GM10847 (cell line): ENCODE data around the gene ERBB4.

Source experiments
- POLR2A ChIP-seq: IDR thresholded peaks from 2 replicates; pipeline ENCODE4 v1.6.1; 2011; ENCODE audit not compliant: insufficient read length; ENCODE audit errors: extremely low read depth

Gene ERBB4

DNA sequence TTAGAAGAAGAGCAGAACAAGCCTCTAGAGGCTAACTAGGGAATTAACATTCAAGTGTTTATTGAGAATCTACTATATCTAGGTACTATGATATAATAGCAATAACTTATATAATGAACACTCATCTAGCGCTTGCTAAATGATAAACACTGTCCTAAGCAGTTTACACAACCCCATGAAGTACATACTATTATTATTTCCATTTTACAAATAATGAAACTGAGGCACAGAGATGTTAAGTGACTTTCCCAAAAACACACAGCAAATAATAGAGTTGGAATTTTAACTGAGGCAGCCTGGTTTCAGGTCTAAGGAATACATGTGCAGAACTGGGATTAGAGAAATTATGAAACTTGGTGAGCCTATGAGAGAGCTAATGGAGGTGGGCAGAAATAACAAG, 1088.8 kb downstream of the ERBB4 start:
- TF ChIP-seq POLR2A = no peak

DNA sequence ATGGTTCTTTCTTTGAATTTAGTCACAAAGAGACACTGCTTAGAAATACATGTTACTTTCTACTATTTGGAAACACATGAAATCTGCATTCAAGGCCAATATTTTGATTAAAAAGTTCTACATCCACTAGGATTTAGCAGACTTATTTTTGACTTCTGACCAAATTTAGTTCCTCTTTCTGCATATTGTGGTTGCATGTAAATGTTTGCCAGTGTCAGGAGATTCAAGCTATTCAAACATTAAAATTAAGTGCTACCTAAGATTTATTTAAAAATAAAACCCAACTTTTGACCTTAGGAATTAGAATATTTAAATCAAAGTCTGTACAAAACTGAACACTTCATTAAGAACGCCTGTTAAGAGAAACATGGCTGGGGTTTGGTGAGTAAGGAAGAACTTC, 1091.1 kb downstream of the ERBB4 start:
- no peak for TF ChIP-seq POLR2A

DNA sequence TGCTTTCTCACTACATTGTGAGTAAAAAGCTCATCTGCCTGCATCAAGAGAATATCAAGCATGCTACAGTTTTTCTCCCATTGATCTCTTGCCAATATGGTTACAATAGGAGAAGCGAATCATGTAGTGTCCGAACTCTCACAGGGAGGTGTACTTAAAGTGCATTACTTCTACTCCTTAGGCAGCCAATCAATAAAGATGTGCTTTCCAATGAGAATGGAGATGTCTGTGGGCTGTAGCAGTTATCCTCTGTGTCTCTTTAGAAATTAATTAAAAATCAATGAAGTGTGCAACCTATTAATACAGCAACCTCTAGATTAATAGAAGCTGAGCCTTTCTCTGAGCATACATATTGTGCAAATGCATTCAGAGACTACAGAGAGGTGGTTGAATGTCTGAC, 1098.5 kb downstream of the ERBB4 start:
- TF ChIP-seq POLR2A = no peak

GRCh38 chr2:211439011-211439410, 1099.6 kb downstream of the ERBB4 start:
- no peak for TF ChIP-seq POLR2A

DNA sequence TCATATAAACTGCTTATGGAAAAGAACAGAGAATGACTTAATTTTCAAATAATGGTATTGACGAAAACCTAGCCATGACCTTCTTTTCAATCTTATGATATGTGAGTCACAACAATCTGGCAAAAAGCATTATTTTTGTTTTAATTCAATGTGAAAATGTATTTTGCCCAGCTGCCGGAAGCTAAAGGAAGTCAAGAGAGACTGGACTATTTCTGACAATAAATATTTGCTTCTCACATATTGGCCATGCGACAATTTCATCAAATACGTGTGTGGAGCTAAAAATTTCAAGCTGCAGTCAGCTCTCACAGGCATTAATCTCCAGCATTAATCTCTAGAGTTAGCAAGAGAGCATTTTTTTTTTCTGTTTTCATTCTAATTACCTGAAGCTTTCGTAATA, 1101.2 kb downstream of the ERBB4 start:
- no peak for TF ChIP-seq POLR2A

DNA sequence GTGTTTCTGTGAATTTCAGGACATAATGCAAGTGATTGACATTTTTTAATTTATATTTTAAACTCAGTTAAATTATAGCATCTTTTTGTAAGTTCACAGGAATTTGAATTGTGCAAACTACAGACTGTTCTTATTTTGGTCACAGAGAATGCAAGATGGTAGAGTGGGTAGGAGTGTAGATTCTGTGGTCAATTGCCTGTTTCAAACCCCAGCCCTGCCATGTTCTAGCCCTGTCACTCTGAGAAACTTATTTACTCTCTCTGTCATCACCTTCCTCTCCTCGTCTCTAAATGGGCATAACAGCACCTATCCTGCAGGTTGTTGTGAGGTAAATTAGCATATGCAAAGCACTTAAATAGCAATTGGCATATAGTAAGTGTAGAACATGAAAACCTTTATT, 1102.4 kb downstream of the ERBB4 start:
- TF ChIP-seq POLR2A = no peak

- TF ChIP-seq POLR2A = no peak
Observed at GRCh38 chr2:211435331-211435730, 1103.3 kb downstream of the ERBB4 start.

- no peak for TF ChIP-seq POLR2A
Observed at GRCh38 chr2:211434773-211435172, 1103.8 kb downstream of the ERBB4 start.

DNA sequence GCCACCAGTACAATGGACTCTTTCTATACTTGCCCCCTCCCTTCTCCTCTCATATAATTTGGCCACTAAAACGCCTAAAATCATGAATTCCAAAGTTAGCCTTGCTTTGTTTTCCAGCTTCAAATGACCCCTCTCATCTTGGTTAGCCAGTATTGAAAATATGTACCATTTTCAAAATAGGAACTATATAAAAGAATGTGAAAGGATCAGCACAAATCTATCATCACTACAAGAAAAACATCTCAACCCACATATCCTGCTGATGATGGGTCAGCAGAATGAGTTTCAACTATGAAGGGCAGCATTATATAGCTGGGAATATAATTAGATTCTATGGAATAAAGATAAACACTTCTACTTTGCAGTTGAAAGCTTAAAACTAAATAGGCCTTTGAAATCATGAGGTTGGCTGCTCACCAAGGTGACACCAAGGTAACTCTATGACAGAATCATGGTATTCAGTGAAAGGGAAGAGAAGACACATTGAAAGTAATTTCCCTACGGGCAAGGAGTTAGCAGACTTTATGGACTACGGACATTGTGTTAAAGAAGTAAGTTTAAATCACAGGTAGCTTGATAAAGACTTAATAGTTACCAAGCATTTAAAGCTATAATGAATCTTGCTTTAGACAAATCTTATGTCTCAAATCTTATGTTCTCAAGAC, 1109.2 kb downstream of the ERBB4 start:
- no peak for TF ChIP-seq POLR2A

DNA sequence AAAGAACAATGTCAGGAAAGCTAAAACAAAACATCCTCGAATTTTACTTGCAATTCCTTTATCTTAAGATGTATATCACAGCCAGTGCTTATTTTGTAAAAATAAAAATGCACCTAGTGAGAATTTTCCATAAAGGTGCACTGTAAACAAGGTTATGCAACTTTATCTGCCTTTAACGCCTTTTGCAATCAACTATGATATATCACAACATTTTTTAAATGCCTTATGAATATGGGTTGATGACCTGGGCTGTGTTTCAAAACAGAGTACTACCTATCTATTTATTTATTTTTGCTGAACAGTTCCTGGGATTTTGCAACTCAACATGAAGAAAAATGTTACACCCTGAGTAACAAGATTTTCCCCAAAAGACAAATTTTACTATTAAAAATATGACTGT, 1112.4 kb downstream of the ERBB4 start:
- no peak for TF ChIP-seq POLR2A

DNA sequence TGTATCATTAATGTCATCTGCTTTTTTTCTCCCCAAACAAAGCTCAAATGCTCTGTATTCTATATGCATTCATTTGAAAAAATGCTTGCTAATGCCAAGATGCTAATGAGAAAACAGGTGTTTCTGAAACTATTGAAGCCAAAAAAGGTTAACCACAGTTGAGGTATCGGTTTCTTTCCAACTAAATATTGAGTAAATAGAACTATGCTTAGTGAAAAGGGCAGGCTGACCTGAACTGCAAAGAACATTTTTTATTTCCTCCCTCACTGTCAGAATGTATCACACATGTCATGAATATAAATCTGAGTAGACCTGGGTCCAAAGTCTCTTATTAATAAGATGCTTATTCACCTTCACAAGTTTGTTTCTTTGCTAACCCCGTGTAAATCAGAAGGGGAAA, 1115.6 kb downstream of the ERBB4 start:
- TF ChIP-seq POLR2A = no peak

DNA sequence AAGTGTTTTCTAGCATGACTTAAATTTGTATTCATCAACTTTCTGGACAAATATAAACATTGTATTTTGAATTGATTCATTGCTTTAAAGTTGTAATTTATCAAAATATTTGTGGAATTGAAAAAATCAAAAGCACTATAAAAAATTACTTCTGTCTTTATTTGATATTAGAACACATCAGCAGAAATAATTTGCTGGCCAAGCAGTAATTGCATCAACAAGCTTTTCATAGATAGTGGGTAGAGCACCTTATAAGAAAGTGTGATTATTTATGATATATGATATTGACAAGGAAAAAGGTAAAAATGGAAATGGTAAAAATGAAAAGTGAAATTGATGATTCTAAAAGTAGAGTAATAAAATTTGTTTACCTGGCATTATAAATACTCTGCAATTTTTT, 1121.1 kb downstream of the ERBB4 start:
- TF ChIP-seq POLR2A = no peak

DNA sequence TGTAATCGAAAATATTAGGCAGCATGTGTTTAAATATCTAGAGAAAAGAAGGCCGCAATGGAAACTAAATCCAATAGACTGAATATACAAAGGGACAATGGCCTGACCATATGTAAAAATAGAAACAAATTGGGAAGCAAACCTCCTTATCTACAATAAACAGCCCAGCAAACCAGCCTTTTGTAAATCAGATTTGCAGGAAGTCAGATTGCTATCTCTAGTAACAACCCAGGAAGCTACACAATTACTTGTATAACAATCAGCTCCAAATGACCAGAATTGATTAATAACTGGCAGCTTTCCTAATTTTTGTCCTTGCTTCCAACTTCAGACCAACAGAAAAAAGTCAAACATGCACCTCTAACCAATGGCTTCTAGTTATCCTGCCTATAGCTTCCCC, 1122.2 kb downstream of the ERBB4 start:
- TF ChIP-seq POLR2A = no peak

GRCh38 chr2:211413746-211414145, 1124.9 kb downstream of the ERBB4 start:
- no peak for TF ChIP-seq POLR2A

DNA sequence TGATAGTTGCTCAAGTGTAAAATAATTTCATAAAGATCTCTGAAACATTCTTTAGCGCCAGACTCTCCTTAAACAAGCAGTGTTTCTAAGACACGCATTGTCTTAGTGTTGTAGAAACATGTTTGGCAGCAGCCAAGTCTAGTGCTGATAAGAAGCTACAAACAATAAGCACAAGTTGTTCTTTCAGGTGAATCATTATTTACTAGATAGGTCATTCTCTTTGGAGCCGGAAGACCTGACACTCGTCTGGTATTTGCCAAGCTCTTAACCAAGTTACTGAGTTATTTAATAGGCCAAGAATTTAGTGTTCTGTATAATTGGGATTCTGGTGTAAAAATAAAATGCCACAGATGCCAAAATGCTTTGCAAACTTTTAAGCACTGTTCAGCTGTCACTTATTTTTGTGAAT, 1130.1 kb downstream of the ERBB4 start:
- no peak for TF ChIP-seq POLR2A

- no peak for TF ChIP-seq POLR2A
Observed at GRCh38 chr2:211407076-211407475, 1131.5 kb downstream of the ERBB4 start.

DNA sequence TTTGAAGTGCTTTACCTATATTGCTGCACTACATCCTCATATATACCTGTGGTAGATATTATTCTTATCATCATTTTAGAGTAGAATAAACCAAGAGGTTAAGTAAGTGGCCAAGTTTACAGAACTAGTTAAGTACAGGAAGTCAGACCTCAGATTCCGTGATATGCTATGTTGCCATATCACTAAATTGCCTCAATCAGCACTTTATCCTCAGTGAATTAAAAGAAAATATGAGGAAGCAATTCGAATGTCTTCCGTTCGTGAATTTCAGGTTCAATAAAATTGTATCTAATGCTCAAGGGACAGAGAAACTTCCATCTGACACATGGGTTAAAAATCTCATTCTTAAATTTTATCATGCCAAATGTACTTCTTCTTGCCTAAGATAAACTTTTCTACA, 1133.6 kb downstream of the ERBB4 start:
- TF ChIP-seq POLR2A = no peak
